NCI-H1417 treated with DMSO at 0.1 percent for 48 hours (cell line): ENCODE data around the gene STAT4.

ENCODE experiments used
- DNase-seq: peaks from one replicate; lab custom pipeline; 2025; lab: John Stamatoyannopoulos, UW

STAT4 gene

GRCh38 chr2:191041418-191042161 is 109.2 kb downstream of the STAT4 start:
- no peak for DNase-seq

DNA sequence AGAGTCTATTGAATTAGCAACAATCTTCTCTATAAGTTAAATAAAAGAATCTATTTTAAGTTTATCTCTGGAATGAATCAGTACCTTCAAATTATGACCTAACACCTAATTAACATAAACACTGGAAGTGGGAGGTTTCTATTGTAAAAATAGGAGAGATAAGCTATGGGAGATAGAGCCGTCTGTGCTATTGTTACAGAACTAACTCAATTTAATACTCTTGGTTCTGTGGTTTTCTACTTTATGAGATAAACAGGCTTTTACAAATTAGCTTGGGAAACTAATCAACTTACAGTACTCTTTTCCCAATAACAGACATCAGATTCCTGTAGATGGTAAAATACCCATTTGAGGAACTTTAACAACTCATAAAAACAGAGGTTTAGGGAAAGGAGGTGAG is 111.2 kb downstream of the STAT4 start:
- no peak for DNase-seq

DNA sequence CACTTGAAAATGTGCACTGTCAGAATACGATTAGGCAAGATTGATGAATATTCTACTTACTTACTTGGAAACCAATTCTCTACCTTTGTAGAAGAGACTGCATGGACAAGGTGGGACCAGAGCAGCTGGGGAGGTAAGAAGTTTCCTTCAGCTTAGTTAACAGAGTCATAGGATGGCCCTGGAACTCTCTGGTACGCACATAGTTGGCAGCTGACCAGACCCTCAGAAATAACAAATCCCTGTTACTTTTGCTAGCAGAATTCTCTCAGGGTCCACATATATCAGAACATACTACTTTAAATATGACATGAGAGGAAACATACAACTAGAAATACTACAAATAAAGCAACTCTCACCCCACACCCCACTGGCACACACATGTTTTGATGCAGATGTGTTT is 112.1 kb downstream of the STAT4 start:
- DNase-seq = no peak

GRCh38 chr2:191038241-191038725 is 112.5 kb downstream of the STAT4 start:
- no peak for DNase-seq

- no peak for DNase-seq
Observed at GRCh38 chr2:191037351-191037750, 113.4 kb downstream of the STAT4 start.

GRCh38 chr2:191036363-191036762 is 114.4 kb downstream of the STAT4 start:
- no peak for DNase-seq

DNA sequence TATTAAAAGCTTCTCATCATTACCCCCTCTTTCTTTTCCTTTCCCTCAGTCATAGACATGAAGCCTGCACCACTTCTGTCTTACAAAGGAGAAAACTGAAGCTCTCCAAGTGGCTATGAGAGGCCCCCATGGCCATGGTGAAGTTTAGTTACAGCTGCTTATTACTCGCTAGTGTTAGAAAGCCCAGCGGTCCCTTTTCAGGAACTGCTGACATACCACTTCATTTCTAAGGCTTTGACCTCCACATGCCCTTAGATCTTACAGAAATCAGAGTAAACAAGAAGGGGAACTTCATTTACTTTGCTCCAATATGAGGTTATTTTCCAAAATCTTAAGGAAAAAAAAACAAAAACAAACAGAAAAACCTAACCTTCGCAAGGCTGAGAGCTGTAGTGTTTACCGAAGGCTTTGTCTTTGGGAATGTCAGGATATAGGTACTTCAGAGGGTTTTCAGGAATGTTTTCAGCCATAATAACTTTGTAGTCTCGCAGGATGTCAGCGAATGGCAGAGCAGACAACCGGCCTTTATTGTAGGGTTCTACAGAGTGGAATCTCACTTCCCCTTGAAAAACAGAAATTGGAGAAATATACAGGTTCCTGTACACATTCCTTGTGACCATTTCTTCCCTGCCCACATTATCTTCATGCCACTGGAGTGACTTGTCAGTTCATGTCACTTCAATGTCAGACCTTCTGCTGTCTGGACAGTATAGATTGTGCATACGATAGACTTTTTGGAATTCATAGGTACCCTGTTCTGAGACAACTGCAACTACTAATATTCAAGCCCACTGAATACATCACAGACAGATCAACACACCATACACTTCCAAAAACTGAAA is 118.0 kb downstream of the STAT4 start:
- no peak for DNase-seq

DNA sequence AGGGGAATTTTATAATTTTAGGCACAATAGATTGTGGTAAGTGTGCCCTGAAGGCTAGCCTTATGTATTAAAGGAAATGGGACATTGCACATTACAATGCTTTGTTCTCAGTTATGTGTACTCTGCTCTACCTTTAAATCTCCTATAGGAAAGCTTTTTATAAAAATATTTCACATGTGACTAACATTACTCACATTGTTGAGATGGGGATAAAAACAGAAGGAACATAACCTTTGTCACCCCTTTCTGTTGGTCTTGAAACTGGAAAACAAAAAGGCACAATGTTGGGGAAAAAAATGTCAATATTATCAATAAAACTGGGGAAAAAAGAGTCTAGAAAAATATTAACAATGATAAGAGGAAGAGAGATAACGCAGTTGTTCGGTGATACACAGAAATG is 119.5 kb downstream of the STAT4 start:
- DNase-seq = no peak

DNA sequence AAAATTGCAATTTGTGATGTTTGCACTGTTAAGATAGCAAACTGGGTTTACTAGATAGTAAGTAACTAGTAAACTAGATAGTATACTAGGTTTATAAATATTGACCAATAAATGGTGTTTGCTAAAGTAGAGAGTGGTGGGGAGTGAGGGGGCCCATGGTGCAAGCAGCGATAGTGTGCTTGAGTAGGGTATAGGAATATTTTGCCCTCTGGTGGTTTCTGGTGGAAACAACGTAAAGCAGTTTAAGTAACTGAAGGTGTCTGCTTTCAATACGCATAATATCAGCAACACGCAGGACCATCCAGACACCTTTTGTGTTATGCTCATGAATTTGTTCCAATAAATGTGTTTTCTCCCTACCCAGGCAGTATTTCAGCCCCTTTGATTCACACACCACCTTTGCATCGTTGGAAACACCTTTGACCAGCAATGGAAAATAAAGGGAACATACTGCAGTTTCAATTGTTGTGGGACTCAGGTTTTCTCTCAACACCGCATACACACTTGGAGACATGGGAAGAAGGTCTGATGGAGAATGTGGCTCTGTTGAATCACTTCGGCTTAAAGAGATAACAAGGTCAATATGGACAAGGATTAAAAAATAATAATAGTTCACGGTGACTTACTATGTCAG is 120.2 kb downstream of the STAT4 start:
- no peak for DNase-seq

GRCh38 chr2:191029280-191029950 is 121.4 kb downstream of the STAT4 start:
- DNase-seq = no peak

DNA sequence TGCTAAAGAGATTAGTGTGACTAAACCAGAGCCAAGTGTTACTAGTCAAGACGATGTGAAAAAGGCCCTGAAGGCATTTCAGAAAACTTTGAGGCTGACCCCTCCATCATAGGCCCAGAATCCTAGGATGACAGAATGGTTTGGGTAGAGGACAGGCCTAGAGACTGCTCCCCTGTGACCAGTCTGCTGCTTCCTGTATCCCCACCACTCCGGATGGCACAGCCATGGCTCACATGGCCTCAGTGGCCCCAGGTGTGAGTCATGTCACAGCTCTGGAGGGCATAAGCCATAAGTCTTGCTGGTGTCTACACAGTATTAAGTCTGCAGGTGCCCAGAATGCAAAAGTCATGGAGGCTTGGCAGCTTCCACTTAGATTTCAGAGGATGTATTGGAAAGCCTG is 124.4 kb downstream of the STAT4 start:
- DNase-seq = no peak

DNA sequence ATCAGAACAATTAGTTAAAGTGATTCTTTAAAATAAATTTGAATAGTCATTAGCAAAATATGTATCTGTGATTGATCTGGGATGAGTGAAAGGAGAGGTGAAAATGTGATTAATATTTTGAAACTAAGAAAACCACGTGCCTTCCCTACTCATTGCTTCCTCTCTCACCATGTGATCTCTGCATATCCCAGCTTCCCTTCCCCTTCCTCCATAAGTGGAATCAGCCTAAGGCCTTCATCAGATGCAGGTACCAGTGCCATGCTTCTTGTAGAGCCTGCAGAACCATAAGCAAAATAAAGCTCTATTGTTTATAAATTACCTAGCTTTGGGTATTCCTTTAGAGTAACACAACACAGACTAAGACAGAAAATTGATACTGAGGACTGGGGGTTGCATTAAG is 125.7 kb downstream of the STAT4 start:
- DNase-seq = no peak

- no peak for DNase-seq
Observed at GRCh38 chr2:191023235-191023679, 127.5 kb downstream of the STAT4 start.

DNA sequence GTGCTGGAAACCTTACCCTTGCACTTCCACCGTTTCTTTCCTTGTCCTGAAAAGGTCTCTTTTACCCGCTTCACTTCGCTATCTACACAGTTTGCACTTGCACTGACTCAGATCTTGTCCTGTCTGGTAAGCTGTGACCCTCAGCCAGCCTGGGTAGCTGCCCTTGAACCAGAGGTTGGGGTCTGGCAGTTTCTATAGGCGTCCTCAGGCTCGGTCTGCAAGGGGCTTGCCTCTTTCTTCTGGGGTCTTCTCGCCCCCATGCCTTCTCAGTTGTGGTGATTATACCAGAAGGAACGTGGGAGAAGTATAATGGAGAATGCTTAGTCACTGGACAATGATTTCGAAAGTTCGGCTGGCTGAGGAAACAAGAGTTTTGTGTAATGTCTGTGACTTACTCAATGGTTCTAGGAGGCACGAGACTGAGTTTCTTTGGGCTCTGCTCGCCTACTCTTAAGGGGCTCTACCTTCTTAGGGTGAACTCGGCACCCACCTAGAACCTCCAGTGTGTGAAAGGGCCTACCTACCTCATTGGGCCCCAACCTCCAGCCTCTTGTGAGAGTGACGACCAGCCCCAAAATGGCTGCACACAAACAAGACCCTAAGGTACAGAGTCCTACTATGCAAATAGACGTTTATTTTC is 129.9 kb downstream of the STAT4 start:
- no peak for DNase-seq

DNA sequence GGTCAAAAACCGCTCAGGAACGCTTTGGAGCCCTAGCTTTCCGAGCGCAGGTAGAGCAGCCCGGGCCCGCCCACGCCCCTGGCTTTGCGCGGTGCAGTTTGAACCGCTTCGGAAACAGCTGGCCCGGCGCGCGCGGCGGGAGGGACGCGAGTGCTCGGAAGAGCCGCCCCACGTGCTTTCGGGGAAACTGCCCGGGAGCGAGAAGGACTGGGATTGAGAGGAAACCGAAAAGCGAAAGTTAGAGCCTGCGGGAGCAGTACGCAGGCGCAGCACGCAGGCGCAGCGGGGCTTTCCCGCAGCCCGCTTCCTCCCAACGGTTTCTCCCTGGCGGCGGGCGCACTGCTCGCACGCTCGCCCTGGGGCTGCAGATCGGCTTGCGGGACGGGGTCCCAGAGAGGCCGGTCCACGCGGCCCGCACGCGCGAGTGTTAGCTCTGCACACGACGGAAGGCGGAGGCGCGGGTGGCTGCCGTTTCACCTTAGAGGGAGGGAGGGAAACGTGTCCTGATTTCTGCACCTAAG is 130.5 kb downstream of the STAT4 start:
- peak; percentile 92 for DNase-seq

DNA sequence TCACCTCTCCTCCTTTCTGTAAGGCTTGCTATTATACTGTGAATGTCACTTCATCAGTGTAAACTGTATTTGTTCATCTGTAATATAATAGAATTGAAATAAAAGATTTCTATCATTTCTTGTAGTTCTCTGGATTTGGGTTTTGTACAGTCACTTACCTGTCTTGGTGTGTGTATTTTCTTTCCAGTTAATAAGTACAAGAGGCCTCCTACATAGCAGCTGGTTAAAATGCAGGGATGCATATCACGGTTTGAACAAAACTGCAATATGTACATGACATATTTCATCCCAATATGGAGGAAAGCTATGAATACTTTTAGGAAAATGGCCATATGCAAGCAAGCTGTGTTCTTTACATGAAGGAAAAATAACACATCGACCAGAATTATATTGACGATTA is 131.4 kb downstream of the STAT4 start:
- no peak for DNase-seq

DNA sequence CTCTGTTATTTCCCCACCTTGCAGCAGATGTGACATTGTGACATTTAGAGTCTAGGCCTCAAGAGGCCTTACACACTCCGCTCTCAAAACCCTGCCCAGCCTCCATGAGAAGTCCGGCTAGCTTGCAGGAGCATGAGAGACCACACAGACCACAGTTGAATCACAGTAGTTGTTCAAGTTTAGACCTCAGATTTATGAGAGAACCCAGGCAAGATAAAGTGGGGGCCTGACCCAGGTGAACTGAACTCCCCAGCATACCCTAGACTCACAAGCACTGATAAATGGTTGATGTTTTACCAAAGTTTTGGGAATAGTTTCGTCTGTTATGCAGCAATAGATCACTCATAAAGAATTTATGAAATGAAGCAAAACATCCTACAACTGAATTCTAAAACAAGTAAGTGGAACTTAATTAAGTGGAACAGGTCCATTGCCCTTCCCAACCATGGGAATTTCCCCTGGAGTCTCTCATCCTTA is 132.1 kb downstream of the STAT4 start:
- DNase-seq = no peak

DNA sequence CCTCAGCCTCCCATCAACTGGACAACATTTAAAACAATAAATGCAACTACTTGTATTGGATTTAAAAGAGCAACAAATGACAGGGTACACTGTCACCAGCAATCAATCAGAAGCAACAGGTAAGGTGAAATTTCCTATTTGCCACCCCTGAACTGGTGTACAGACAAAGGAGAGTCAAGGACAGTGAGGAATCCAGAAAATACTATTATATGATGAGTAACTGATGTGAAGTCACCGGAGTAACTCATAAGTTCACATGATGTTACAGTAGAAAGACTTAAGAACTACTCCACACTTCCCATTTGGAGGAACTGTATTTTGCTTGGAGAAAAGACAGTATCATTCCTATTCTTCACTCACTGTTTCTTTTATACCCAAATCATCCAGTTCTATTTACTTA is 132.7 kb downstream of the STAT4 start:
- DNase-seq = no peak

DNA sequence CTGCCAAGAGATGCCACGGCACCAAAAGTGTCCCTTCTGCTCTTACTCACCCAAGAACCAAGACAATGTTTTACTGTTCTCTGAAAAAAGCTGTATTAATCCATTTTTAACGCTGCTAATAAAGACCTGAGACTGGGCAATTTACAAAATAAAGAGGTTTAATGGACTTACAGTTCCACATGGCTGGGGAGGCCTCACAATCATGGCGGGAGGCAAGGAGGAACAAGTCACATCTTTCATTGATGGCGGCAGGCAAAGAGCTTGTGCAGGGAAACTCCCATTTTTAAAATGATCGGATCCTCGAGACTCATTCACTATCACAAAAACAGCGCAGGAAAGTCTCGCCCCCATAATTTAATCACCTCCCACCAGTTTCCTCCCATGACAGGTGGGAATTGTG is 135.0 kb downstream of the STAT4 start:
- no peak for DNase-seq

DNA sequence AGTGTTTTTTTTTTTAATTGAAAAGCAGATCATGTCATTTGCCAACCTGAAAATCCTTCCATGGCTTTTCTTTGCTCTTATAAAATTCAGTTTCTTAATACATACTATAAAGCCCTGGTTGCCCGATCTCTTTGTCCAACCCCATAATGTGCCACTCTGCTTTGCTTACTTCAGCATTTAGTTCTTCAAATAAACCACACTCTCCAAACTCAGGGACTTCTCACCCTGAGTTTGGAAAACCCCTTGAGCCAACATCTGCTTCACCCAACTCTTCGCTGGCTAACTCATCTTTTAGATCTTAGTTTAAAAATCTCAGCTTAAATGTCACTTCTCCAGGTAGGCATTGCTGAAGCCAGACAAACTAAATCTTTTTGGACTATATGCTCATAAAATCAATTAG is 135.6 kb downstream of the STAT4 start:
- no peak for DNase-seq

GRCh38 chr2:191014653-191015020 is 136.2 kb downstream of the STAT4 start:
- DNase-seq = no peak
